ENCODE data around the gene MLNR.
A peak's percentile ranks its signal among the peaks of the same experiment; 100 is the strongest.

MLNR gene

GRCh38 chr13:49220036-49220855, at the start of gene MLNR:
MLNR (plus strand) TSS chr13:49220338; CDS start chr13:49220338, 0 bp downstream.
- H3K9me3 ChIP-seq (ENCODE audit: control insufficient read depth in 1 of 2, low read length in 2 of 2), result no peaks in the 10 kb centered on the region
- H3K27ac ChIP-seq (ENCODE audit: low read depth, low read length), result no peak within 1 kb of the TSS
- H3K4me1 ChIP-seq (ENCODE audit: control insufficient read depth in 1 of 2, insufficient read depth in 2 of 2, low read length in 2 of 2), result peaks cover 0 to 4% of the 10 kb centered on the region in 2 donors
- H3K9ac ChIP-seq (ENCODE audit: low read depth in 1 of 2, low read length in 2 of 2), result no peak within 1 kb of the TSS
- no peaks in the 10 kb centered on the region for H3K36me3 ChIP-seq (ENCODE audit: control insufficient read depth in 1 of 2, insufficient read depth in 2 of 2, low read length in 2 of 2)
- H3K4me3 ChIP-seq (ENCODE audit: low read depth in 1 of 2, low read length in 2 of 2), result peak within 1 kb of the TSS; percentile 50 to 60
- H3K27me3 ChIP-seq (ENCODE audit: control insufficient read depth in 1 of 2, insufficient read depth in 2 of 2, low read length in 2 of 2), result peaks cover 49 to 51% of the 10 kb centered on the region in 2 donors

- Histone ChIP-seq H3K27ac (ENCODE audit: low read depth, low read length) (no peak overlapping the region), H3K4me1 (ENCODE audit: control insufficient read depth in 1 of 2, insufficient read depth in 2 of 2, low read length in 2 of 2) (no peaks in the 10 kb centered on the region), H3K9ac (ENCODE audit: low read depth in 1 of 2, low read length in 2 of 2) (no peak overlapping the region), H3K27me3 (ENCODE audit: control insufficient read depth in 1 of 2, insufficient read depth in 2 of 2, low read length in 2 of 2) (no peaks in the 10 kb centered on the region), H3K9me3 (ENCODE audit: control insufficient read depth in 1 of 2, low read length in 2 of 2) (no peaks in the 10 kb centered on the region), H3K36me3 (ENCODE audit: control insufficient read depth in 1 of 2, insufficient read depth in 2 of 2, low read length in 2 of 2) (peaks cover 4 to 27% of the 10 kb centered on the region in 2 donors), H3K4me3 (ENCODE audit: low read depth in 1 of 2, low read length in 2 of 2) (no peak overlapping the region)
Measured at GRCh38 chr13:49171359-49171758, 48.8 kb upstream of the MLNR start.

DNA sequence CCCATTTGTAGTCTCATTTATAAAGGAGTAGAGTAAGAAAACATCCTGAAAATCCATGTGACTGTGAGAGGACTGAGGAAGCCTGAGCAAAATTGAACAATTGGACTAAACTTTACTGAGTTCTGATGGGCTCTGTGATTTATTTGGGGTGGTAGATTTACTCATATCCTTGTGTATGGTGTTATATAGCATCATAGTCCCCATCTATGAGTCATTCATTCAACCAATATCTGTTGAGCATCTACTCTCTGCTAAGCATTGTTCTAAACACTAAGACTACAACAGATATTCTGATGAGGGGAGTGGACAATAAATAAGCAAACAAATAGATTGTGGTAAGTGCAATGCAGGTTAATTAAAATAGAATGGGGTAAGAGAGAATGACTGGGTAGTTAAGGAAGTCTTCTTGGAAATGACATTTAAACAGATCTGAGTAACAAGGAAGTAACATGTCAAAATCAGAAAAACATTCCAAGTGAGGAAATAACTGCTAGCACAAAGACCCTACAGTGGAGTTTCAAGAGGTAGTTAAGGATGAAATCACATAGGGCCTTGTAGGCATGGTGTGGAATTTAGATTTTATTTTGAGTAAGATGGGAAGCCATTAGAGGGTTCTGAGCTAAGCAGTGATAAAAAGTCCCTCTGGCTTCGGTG, 36.3 kb upstream of the MLNR start:
- Histone ChIP-seq H3K27ac (ENCODE audit: low read depth, low read length) (no peak overlapping the region), H3K4me3 (ENCODE audit: low read depth in 1 of 2, low read length in 2 of 2) (no peak overlapping the region), H3K9me3 (ENCODE audit: control insufficient read depth in 1 of 2, low read length in 2 of 2) (no peaks in the 10 kb centered on the region), H3K9ac (ENCODE audit: low read depth in 1 of 2, low read length in 2 of 2) (no peak overlapping the region), H3K36me3 (ENCODE audit: control insufficient read depth in 1 of 2, insufficient read depth in 2 of 2, low read length in 2 of 2) (peaks cover 21 to 69% of the 10 kb centered on the region in 2 donors), H3K27me3 (ENCODE audit: control insufficient read depth in 1 of 2, insufficient read depth in 2 of 2, low read length in 2 of 2) (no peaks in the 10 kb centered on the region), H3K4me1 (ENCODE audit: control insufficient read depth in 1 of 2, insufficient read depth in 2 of 2, low read length in 2 of 2) (no peaks in the 10 kb centered on the region)

DNA sequence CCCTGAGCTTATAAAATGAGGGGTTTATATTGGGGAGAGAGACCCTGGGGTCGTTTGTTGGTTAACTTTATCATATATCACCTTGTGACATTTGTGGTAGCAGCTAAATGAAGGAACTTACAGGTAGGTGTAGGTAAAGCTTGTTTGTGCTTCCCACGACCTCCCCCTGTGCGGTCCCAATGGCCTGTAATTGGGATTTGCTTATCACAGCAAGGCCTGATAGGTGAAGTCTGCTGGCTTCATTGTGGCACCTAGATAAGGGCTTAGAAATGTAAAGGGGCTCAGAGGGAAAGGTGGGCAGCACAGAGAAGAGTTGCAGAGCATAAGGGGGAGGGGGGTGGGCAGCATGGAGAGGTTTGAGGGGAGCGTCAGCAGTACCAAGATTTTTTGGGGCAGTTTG, 35.5 kb upstream of the MLNR start:
- Histone ChIP-seq H3K27ac (ENCODE audit: low read depth, low read length) (no peak overlapping the region), H3K4me3 (ENCODE audit: low read depth in 1 of 2, low read length in 2 of 2) (no peak overlapping the region), H3K9me3 (ENCODE audit: control insufficient read depth in 1 of 2, low read length in 2 of 2) (no peaks in the 10 kb centered on the region), H3K27me3 (ENCODE audit: control insufficient read depth in 1 of 2, insufficient read depth in 2 of 2, low read length in 2 of 2) (no peaks in the 10 kb centered on the region), H3K4me1 (ENCODE audit: control insufficient read depth in 1 of 2, insufficient read depth in 2 of 2, low read length in 2 of 2) (no peaks in the 10 kb centered on the region), H3K9ac (ENCODE audit: low read depth in 1 of 2, low read length in 2 of 2) (no peak overlapping the region), H3K36me3 (ENCODE audit: control insufficient read depth in 1 of 2, insufficient read depth in 2 of 2, low read length in 2 of 2) (peaks cover 21 to 61% of the 10 kb centered on the region in 2 donors)

DNA sequence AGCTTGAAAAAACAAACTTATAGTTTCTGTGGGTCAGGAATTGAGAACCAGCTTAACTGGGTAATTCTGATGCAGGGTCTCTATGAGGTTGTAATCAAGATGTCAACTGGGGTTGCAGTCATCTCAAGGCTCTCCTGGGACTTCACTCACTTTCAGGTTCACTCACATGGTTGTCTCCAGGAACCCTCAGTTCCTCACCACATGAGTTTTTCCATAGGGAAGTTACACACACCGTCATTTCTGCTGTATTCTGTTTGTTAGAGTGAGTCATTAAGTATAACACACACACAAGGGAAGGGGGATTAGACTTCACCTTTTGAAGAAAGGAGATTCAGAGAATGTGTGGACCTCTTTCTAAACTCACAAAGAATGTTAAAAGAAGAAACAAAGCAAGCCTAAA, 34.9 kb upstream of the MLNR start:
- H3K4me1 ChIP-seq (ENCODE audit: control insufficient read depth in 1 of 2, insufficient read depth in 2 of 2, low read length in 2 of 2), result no peaks in the 10 kb centered on the region
- no peak overlapping the region for H3K27ac ChIP-seq (ENCODE audit: low read depth, low read length)
- H3K9me3 ChIP-seq (ENCODE audit: control insufficient read depth in 1 of 2, low read length in 2 of 2), result no peaks in the 10 kb centered on the region
- H3K27me3 ChIP-seq (ENCODE audit: control insufficient read depth in 1 of 2, insufficient read depth in 2 of 2, low read length in 2 of 2), result no peaks in the 10 kb centered on the region
- peaks cover 20 to 59% of the 10 kb centered on the region in 2 donors for H3K36me3 ChIP-seq (ENCODE audit: control insufficient read depth in 1 of 2, insufficient read depth in 2 of 2, low read length in 2 of 2)
- no peak overlapping the region for H3K4me3 ChIP-seq (ENCODE audit: low read depth in 1 of 2, low read length in 2 of 2)
- no peak overlapping the region for H3K9ac ChIP-seq (ENCODE audit: low read depth in 1 of 2, low read length in 2 of 2)

DNA sequence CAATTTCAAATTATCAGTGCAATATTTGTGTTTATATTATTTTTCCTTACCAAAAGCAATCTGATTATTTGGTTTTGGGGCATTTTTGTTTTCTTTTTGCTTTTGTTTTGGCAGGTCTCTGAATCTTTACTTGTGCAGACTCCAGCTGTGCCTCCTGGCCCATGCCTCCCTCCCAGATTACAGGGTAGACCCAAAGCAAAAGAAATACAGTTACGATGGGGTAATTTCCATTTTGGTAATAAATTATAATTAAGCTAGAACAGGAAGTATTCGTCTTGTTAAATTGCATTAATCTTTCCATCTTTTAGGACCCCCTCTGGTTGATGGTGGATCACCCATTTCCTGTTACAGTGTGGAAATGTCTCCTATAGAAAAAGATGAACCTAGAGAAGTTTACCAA, 29.2 kb upstream of the MLNR start:
- H3K36me3 ChIP-seq (ENCODE audit: control insufficient read depth in 1 of 2, insufficient read depth in 2 of 2, low read length in 2 of 2), result peaks cover 28 to 70% of the 10 kb centered on the region in 2 donors
- H3K4me1 ChIP-seq (ENCODE audit: control insufficient read depth in 1 of 2, insufficient read depth in 2 of 2, low read length in 2 of 2), result no peaks in the 10 kb centered on the region
- H3K4me3 ChIP-seq (ENCODE audit: low read depth in 1 of 2, low read length in 2 of 2), result no peak overlapping the region
- no peak overlapping the region for H3K27ac ChIP-seq (ENCODE audit: low read depth, low read length)
- H3K9me3 ChIP-seq (ENCODE audit: control insufficient read depth in 1 of 2, low read length in 2 of 2), result no peaks in the 10 kb centered on the region
- H3K9ac ChIP-seq (ENCODE audit: low read depth in 1 of 2, low read length in 2 of 2), result no peak overlapping the region
- H3K27me3 ChIP-seq (ENCODE audit: control insufficient read depth in 1 of 2, insufficient read depth in 2 of 2, low read length in 2 of 2), result no peaks in the 10 kb centered on the region

GRCh38 chr13:49206641-49207040, 13.5 kb upstream of the MLNR start:
- Histone ChIP-seq H3K4me3 (ENCODE audit: low read depth in 1 of 2, low read length in 2 of 2) (no peak overlapping the region), H3K9ac (ENCODE audit: low read depth in 1 of 2, low read length in 2 of 2) (no peak overlapping the region), H3K4me1 (ENCODE audit: control insufficient read depth in 1 of 2, insufficient read depth in 2 of 2, low read length in 2 of 2) (no peaks in the 10 kb centered on the region), H3K27ac (ENCODE audit: low read depth, low read length) (no peak overlapping the region), H3K27me3 (ENCODE audit: control insufficient read depth in 1 of 2, insufficient read depth in 2 of 2, low read length in 2 of 2) (no peaks in the 10 kb centered on the region), H3K9me3 (ENCODE audit: control insufficient read depth in 1 of 2, low read length in 2 of 2) (no peaks in the 10 kb centered on the region), H3K36me3 (ENCODE audit: control insufficient read depth in 1 of 2, insufficient read depth in 2 of 2, low read length in 2 of 2) (peaks cover 24 to 69% of the 10 kb centered on the region in 2 donors)

- no peak overlapping the region for H3K4me3 ChIP-seq (ENCODE audit: low read depth in 1 of 2, low read length in 2 of 2)
- peaks cover 20 to 53% of the 10 kb centered on the region in 2 donors for H3K36me3 ChIP-seq (ENCODE audit: control insufficient read depth in 1 of 2, insufficient read depth in 2 of 2, low read length in 2 of 2)
- H3K27me3 ChIP-seq (ENCODE audit: control insufficient read depth in 1 of 2, insufficient read depth in 2 of 2, low read length in 2 of 2), result no peaks in the 10 kb centered on the region
- no peak overlapping the region for H3K9ac ChIP-seq (ENCODE audit: low read depth in 1 of 2, low read length in 2 of 2)
- no peaks in the 10 kb centered on the region for H3K9me3 ChIP-seq (ENCODE audit: control insufficient read depth in 1 of 2, low read length in 2 of 2)
- no peak overlapping the region for H3K27ac ChIP-seq (ENCODE audit: low read depth, low read length)
- H3K4me1 ChIP-seq (ENCODE audit: control insufficient read depth in 1 of 2, insufficient read depth in 2 of 2, low read length in 2 of 2), result no peaks in the 10 kb centered on the region
Measured at GRCh38 chr13:49208619-49209018, 11.5 kb upstream of the MLNR start.

DNA sequence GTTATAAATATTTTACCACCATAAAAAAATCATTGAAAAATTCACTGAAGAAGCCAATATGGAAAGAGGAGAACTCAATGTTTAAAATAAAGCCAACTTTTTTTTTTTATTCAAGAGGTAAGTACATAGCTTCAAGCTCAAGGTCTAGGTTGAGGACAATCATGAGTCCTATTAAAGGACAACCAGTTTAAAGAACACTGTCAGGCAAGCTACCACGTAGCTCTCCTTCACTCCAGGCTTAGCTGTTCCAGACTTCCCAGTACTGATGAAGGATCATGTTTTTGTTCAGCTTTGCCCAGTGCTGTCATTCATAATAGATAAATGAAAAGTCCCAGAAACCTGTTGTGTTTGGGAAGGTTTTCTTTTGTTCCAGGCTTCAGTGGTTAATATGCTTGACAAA, 10.0 kb upstream of the MLNR start:
- Histone ChIP-seq H3K9ac (ENCODE audit: low read depth in 1 of 2, low read length in 2 of 2) (no peak overlapping the region), H3K9me3 (ENCODE audit: control insufficient read depth in 1 of 2, low read length in 2 of 2) (no peaks in the 10 kb centered on the region), H3K27me3 (ENCODE audit: control insufficient read depth in 1 of 2, insufficient read depth in 2 of 2, low read length in 2 of 2) (no peaks in the 10 kb centered on the region), H3K27ac (ENCODE audit: low read depth, low read length) (no peak overlapping the region), H3K36me3 (ENCODE audit: control insufficient read depth in 1 of 2, insufficient read depth in 2 of 2, low read length in 2 of 2) (peaks cover 16 to 39% of the 10 kb centered on the region in 2 donors), H3K4me1 (ENCODE audit: control insufficient read depth in 1 of 2, insufficient read depth in 2 of 2, low read length in 2 of 2) (peaks cover 0 to 2% of the 10 kb centered on the region in 2 donors), H3K4me3 (ENCODE audit: low read depth in 1 of 2, low read length in 2 of 2) (no peak overlapping the region)

- H3K9ac ChIP-seq (ENCODE audit: low read depth in 1 of 2, low read length in 2 of 2), result no peak overlapping the region
Measured at GRCh38 chr13:49210669-49211068, 9.5 kb upstream of the MLNR start.

More at GRCh38 chr13:49210669-49211068, 9.5 kb upstream of the MLNR start:
- Histone ChIP-seq H3K27me3 (ENCODE audit: control insufficient read depth in 1 of 2, insufficient read depth in 2 of 2, low read length in 2 of 2) (no peaks in the 10 kb centered on the region), H3K4me3 (ENCODE audit: low read depth in 1 of 2, low read length in 2 of 2) (no peak overlapping the region), H3K36me3 (ENCODE audit: control insufficient read depth in 1 of 2, insufficient read depth in 2 of 2, low read length in 2 of 2) (peaks cover 14 to 33% of the 10 kb centered on the region in 2 donors), H3K27ac (ENCODE audit: low read depth, low read length) (no peak overlapping the region), H3K9me3 (ENCODE audit: control insufficient read depth in 1 of 2, low read length in 2 of 2) (no peaks in the 10 kb centered on the region), H3K4me1 (ENCODE audit: control insufficient read depth in 1 of 2, insufficient read depth in 2 of 2, low read length in 2 of 2) (peaks cover 0 to 3% of the 10 kb centered on the region in 2 donors)
